Right lobe of liver (tissue), 4 donors: Measurements from ENCODE around the gene SV2B.

Experiments
- CTCF ChIP-seq, 4 donors: fragments of 200-600 bp in 3 of 4; fragments of 450-650 bp in 1 of 4; IDR thresholded peaks; one replicate each; pipeline versions ENCODE4 v1.5.1 to v1.8.0; 2016 to 2022; ENCODE audit warnings: antibody characterized with exemption in 4 of 4, mild to moderate bottlenecking in 2 of 4
- POLR2A ChIP-seq: fragments of 450-650 bp; IDR thresholded peaks from one replicate; pipeline ENCODE4 v1.6.1; 2017; ENCODE audit warnings: antibody characterized with exemption, mild to moderate bottlenecking
- donor health status: DM: no; HTN: no; CAD: no.
- donor health status: DM: no; HTN: no; CAD: no.
- donor health status: DM: no; HTN: yes; CAD: no.

- TF ChIP-seq POLR2A (no peak), CTCF (IDR thresholded peaks at IDR 0.05) (no peak)
Measured at GRCh38 chr15:91104111-91104510, 4.1 kb downstream of the SV2B start.
